Kidney (tissue), 14 donors: ENCODE results near the gene TMEM94. TPM values are rescaled to one million over a fixed set of nuclear protein-coding genes. Genes with fewer than 3 reads are reported as not detected.

Source experiments
- DNase-seq, 5 donors: peaks; one replicate each; pipeline ENCODE4 v3.0.0-alpha.2; 2013 to 2020
- FAIRE-seq: peaks from 2 replicates; lab custom pipeline; 2012; peaks lifted over from hg19 to GRCh38; lab: Jason Lieb, UNC
- H3K27ac ChIP-seq, 2 donors: one replicate each; pipeline ENCODE4 v1.7.0; 2013; ENCODE audit warnings: low read depth in 2 of 2, low read length in 2 of 2, inconsistent platforms in 1 of 2
- H3K27me3 ChIP-seq: one replicate; pipeline ENCODE4 v1.7.1; 2013; ENCODE audit warnings: low read length, inconsistent platforms; ENCODE audit not compliant: control insufficient read depth, insufficient read depth
- H3K36me3 ChIP-seq, 3 donors: one replicate each; pipeline versions ENCODE4 v1.7.0 to v1.7.1; 2013; ENCODE audit warnings: low read length in 3 of 3, control low read depth in 1 of 3, inconsistent platforms in 1 of 3; ENCODE audit not compliant: insufficient read depth in 3 of 3, control insufficient read depth in 2 of 3
- H3K4me1 ChIP-seq, 3 donors: one replicate each; pipeline versions ENCODE4 v1.7.0 to v1.7.1; 2013; ENCODE audit warnings: low read length in 3 of 3, inconsistent platforms in 1 of 3, low read depth in 1 of 3; ENCODE audit not compliant: control insufficient read depth in 2 of 3, insufficient read depth in 2 of 3
- H3K4me3 ChIP-seq, 3 donors: one replicate each; pipeline versions ENCODE4 v1.7.0 to v1.8.1; 2013; ENCODE audit warnings: low read length in 3 of 3, control low read depth in 1 of 3, inconsistent platforms in 1 of 3
- H3K9ac ChIP-seq, 3 donors: one replicate each; pipeline versions ENCODE4 v1.7.0 to v1.7.1; 2013; ENCODE audit warnings: low read length in 3 of 3, control low read depth in 1 of 3, inconsistent platforms in 1 of 3
- H3K9me3 ChIP-seq, 3 donors: one replicate each; pipeline versions ENCODE4 v1.7.0 to v1.7.1; 2013; ENCODE audit warnings: low read length in 3 of 3, control low read depth in 1 of 3, inconsistent platforms in 1 of 3; ENCODE audit not compliant: control insufficient read depth in 2 of 3, insufficient read depth in 1 of 3
- CTCF ChIP-seq: IDR thresholded peaks from 3 replicates; pipeline ENCODE4 v1.5.1; 2012; ENCODE audit warnings: mild to moderate bottlenecking, moderate library complexity, borderline replicate concordance; ENCODE audit not compliant: insufficient read depth; ENCODE audit errors: extremely low read depth
- intact Hi-C: fragments of 100-400 bp; cut with DNase I; formaldehyde crosslinking; loops from one replicate; pipeline ENCODE4 v1.11.1; 2022
- polyA plus RNA-seq: library from polyadenylated mRNA; stranded (reverse); fragments of 350-450 nt; fragmentation: Illumina TruSeq; extraction: RNeasy Lipid Tissue Mini Kit (QIAGEN cat#74804); gene quantifications from one replicate; pipeline ENCODE4 v1.2.3, GENCODE V29; 2014; ENCODE audit warnings: low read depth, low replicate concordance; ENCODE audit not compliant: insufficient read depth
- total RNA-seq: library from RNA; stranded (reverse); fragmentation: NEBNext Ultra II Directional; extraction: Animal tissue kit (Norgen Biotek cat#: 25700); gene quantifications from one replicate; pipeline ENCODE4 v1.2.1, GENCODE V29; 2021
- donor health status: control.
- donor health status: control.
- donor health status: control.
- donor health status: control.
- donor health status: control.
- donor health status: DM: yes; HTN: yes; CAD: no.
- donor health status: Normal renal cell carcinoma (clear cell type).

TMEM94 gene
- total and polyA plus RNA-seq, 2 donors from 2014 or later, result 49.6 to 82.6 TPM

DNA sequence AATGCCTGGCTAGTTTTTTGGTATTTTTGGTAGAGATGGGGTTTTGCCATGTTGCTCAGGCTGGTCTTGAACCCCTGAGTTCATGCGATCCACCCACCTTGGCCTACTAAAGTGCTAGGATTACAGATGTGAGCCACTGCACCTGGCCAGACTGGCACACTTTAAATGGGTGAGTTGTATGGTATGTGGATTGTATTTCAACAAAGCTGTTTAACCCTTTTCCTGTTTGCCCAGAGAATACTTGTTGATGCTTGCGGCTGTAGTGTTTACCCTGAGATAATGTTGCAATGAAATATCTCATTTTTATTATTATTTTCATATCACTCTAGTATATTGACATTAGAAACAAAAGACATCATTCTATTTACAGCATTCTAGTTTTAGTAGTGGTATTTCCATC, 17.1 kb upstream of the TMEM94 start:
- FAIRE-seq (no peak), DNase-seq (no peak)
- TF ChIP-seq CTCF, result no peak
- Histone ChIP-seq H3K27me3 (no peaks in the 10 kb centered on the region), H3K27ac (no peak overlapping the region), H3K9ac (no peak overlapping the region), H3K9me3 (no peaks in the 10 kb centered on the region), H3K4me3 (no peak overlapping the region), H3K4me1 (peaks cover 0 to 2% (median 0%) of the 10 kb centered on the region in 3 donors), H3K36me3 (no peaks in the 10 kb centered on the region)
- intact Hi-C loops, result no loop called here

DNA sequence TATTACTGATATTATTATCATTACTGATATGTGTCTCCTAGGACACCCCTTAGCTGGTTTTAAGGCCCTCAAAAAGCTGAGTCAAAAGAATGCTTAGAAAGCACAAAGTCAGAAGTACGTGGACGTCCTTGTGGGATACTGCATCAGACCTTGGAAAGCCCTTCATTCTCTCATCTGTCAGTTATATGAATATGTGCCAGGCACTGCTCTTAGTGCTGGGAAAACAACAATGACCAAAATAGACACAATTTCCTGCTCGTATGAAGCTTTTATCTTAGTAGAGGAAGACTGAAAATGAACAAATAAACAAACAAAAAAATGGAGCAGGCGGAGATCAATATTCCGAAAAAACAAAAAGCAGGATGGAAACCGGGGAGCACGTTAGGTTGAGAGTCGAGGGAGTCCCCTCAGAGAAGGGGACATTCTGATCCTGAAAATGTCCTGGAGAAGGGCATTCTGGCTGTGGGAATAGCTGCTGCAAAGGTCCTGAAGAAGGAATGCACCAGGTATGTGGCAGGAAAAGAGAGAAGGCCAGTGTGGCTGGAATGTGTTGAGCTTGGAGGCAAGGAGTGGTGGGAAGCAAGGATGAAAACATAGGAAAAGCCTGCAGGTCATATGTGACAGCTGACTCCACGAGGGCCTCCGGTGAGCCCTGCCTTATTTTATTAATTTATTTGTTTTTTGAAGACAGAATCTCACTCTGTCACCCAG, 15.5 kb upstream of the TMEM94 start:
- TF ChIP-seq CTCF, result no peak
- Histone ChIP-seq H3K4me3 (no peak overlapping the region), H3K4me1 (peaks cover 0 to 2% (median 0%) of the 10 kb centered on the region in 3 donors), H3K36me3 (no peaks in the 10 kb centered on the region), H3K9me3 (no peaks in the 10 kb centered on the region), H3K27ac (peak overlapping the region; percentile 61 to 69), H3K27me3 (no peaks in the 10 kb centered on the region), H3K9ac (no peak overlapping the region)
- DNase-seq (peak in 1 of 5 donors; percentile 37), FAIRE-seq (no peak)
- intact Hi-C loops, result no loop called here

GRCh38 chr17:75442168-75443103, 14.0 kb upstream of the TMEM94 start:
- FAIRE-seq (no peak), DNase-seq (no peak)
- H3K4me1 ChIP-seq, result peaks cover 0 to 2% (median 0%) of the 10 kb centered on the region in 3 donors
- no peaks in the 10 kb centered on the region for H3K36me3 ChIP-seq
- H3K27me3 ChIP-seq, result no peaks in the 10 kb centered on the region
- no peak overlapping the region for H3K4me3 ChIP-seq
- intact Hi-C loops, result no loop called here
- no peak for TF ChIP-seq CTCF
- no peak overlapping the region for H3K9ac ChIP-seq
- peak overlapping the region; percentile 63 to 86 for H3K27ac ChIP-seq
- H3K9me3 ChIP-seq, result no peaks in the 10 kb centered on the region
